GM12864 (cell line): ENCODE results near the gene CDC42EP2.

Source experiments
- DNase-seq: peaks from one replicate; pipeline ENCODE4 v3.0.0-alpha.2; 2011; ENCODE audit warnings: low read depth
- H3K4me3 ChIP-seq: 2 replicates; pipeline ENCODE4 v1.5.1; 2011; ENCODE audit warnings: mild to moderate bottlenecking, low read depth, low read length, control low read depth
- TF ChIP-seq, protein P1 (sequence below): IDR thresholded peaks from 2 replicates; pipeline ENCODE4 v1.5.1; 2011; ENCODE audit warnings: low read depth, mild to moderate bottlenecking, moderate library complexity, low read length, control low read depth, inconsistent platforms; ENCODE audit errors: missing control alignments

Gene CDC42EP2

DNA sequence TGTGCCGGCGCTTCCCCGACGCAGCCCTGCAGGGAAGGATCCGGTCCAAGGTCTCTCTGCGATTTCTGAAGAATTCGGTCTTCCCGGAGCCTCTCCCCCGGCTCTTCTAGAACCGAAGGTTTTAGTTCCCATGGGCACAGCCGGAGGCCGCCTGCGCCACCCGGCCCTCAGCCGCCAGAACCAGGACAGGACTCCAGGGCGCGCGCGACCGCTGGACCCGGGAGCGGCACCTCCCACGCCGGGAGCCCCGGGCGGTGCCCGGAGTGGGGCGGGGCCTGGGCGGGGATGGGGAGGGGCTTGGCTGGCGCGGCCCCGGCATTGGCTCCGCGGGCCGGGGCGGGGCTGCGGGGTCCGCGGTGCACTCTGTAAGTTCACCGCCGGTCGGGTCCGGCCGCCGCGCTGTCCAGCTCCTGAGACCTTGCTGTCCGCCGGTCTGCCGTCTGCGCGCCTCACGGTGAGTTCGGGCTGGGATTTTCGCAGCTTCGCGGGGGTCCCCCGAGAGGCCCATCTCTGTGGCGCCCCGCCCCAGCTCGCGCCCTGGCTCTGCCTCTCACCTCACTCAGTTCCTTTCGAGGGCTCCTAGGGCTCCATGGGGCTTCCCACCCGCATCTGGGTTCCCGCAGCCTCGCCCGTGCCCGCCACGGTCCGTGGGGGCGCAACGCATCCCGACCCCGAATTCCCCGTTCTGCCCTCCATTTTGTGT, at the start of gene CDC42EP2:
Gene CDC42EP2 (plus strand): TSS at position 366 of the 703 bp plus-strand sequence. CDS start 6,033 bp downstream, outside the sequence.
- TF ChIP-seq, protein P1, sequence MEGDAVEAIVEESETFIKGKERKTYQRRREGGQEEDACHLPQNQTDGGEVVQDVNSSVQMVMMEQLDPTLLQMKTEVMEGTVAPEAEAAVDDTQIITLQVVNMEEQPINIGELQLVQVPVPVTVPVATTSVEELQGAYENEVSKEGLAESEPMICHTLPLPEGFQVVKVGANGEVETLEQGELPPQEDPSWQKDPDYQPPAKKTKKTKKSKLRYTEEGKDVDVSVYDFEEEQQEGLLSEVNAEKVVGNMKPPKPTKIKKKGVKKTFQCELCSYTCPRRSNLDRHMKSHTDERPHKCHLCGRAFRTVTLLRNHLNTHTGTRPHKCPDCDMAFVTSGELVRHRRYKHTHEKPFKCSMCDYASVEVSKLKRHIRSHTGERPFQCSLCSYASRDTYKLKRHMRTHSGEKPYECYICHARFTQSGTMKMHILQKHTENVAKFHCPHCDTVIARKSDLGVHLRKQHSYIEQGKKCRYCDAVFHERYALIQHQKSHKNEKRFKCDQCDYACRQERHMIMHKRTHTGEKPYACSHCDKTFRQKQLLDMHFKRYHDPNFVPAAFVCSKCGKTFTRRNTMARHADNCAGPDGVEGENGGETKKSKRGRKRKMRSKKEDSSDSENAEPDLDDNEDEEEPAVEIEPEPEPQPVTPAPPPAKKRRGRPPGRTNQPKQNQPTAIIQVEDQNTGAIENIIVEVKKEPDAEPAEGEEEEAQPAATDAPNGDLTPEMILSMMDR: no peak
- peak within 1 kb of the TSS; percentile 48 for H3K4me3 ChIP-seq
- DNase-seq: no peak

DNA sequence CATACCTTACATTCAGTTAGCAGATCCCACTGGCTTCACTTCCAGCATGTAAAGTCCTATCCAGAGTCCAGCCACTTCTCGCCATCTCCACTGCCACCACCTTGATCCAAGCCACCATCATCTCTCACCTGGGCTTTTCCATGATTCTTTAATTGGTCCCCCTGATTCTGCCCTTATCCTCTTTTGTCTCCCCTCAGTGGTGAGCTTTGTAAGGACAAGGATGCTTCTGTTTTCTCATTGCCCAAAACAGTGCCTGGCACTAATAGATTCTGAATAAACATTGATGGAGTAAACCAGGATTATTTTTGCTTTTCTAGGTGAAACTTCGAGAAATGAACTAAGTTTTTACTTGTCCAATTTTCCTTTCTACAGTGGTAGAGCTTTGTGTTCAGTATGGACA, 48.5 kb upstream of the CDC42EP2 start:
- TF ChIP-seq, protein P1: no peak
- no peak for DNase-seq
- no peak overlapping the region for H3K4me3 ChIP-seq

DNA sequence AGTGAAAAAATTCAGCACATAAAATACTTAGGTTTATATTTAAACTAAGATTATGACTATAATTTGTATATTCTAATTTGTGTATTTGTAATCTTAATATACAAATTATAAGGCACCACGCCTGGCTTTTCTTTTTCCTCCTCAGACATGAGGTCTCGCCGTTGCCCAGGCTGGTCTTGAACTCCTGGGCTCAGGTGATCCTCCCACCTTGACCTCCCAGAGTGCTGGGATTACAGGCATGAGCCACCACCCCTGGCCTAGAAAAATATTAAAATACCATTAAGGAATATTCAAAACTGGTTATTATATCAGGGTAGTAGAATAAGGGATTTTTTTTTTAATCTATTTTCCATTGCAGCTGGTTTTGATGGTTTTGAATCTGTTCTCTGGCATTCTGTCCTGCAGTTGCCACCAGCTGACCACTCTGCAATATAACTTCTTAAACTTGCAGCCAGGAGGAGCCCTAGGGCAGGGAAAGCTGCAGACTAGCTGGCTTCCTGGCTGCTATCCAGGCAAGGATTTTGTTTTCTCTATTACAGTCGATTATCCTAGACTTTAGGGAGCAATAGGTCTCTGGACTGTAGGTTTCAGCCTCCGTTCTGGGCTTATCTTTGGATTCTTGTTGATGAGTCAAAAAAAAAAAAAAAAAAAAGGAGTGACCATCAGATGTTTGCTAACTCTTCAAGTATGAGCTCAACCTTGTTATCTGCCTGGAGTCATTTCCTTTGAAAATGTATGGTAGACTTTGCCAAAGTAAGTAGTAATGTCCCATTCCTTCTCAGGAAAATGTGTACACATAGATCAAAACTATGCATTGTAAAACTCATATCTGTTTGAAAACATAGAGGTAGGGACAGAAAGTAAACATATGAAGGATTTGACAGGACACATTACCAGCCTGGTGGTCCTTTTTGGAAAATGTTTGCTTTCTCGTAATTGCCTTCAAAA, 39.7 kb upstream of the CDC42EP2 start:
- H3K4me3 ChIP-seq: no peak overlapping the region
- no peak for DNase-seq
- TF ChIP-seq, protein P1: peak; percentile 62

GRCh38 chr11:65275906-65276305, 38.8 kb upstream of the CDC42EP2 start:
- no peak for DNase-seq
- H3K4me3 ChIP-seq: no peak overlapping the region
- TF ChIP-seq, protein P1: no peak

GRCh38 chr11:65277631-65278277, 36.9 kb upstream of the CDC42EP2 start:
- DNase-seq: no peak
- TF ChIP-seq, protein P1: no peak
- no peak overlapping the region for H3K4me3 ChIP-seq

- no peak for DNase-seq
- TF ChIP-seq, protein P1: no peak
- no peak overlapping the region for H3K4me3 ChIP-seq
These were observed 36.3 kb upstream of the CDC42EP2 start for GRCh38 chr11:65278356-65278755.
